ENCODE data around the gene RXRA.

Gene RXRA

GRCh38 chr9:134460896-134461295 is 134.6 kb downstream of the RXRA start:
- Histone ChIP-seq H3K9me3 (replicated peaks in 1 of 11) (peaks cover 5 to 11% (median 8%) of the 10 kb centered on the region in 11 experiments; a peak in 18 of 22 replicates), H4K20me1 (no peaks in the 10 kb centered on the region), H3K4me3 (no peak overlapping the region), H3K36me3 (no peaks in the 10 kb centered on the region), H3K4me2 (peak overlapping the region in 10 of 11 experiments; percentile 4 to 98 (median 93); a peak in 19 of 22 replicates), H3K27ac (peak overlapping the region in 4 of 11 experiments; percentile 50 to 100 (median 79); a peak in 8 of 22 replicates), H3K27me3 (peaks cover 0 to 19% (median 0%) of the 10 kb centered on the region in 11 experiments; a peak in 3 of 22 replicates), H3K9ac (peak overlapping the region in 4 of 11 experiments; percentile 4 to 95 (median 42); a peak in 6 of 22 replicates), H3K4me1 (peaks cover 44 to 83% (median 82%) of the 10 kb centered on the region in 10 experiments)
- TF ChIP-seq Cebpa-rat (IDR thresholded peaks at IDR 0.05) = no peak

DNA sequence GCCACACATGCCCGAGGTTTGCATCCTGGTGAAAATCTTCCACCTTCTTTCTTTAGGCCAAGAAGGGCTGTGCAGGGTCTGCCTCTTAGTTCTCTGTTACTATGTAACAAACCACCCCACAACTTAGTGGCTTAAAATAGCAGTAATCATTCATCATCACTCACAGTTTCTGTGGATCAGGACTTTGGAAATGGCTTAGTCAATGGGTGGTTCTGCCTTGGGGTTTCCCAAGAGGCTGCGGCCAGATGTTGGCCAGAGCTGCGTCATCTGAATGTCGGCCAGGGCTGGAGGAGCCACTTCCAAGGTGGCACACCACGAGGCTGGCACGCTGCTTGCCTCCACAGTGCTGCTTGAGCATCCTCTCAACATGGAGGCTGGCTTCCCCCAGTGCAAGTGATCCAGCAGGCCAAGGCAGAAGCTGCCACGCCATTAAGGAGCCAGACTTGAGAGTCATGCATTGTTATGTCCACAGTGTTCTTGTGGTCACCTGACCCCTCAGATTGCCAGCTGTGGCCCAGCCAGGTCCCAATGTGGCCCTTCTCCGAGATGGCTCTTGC is 135.2 kb downstream of the RXRA start:
- peak overlapping the region in 4 of 11 experiments; percentile 50 to 100 (median 79); a peak in 6 of 22 replicates for H3K27ac ChIP-seq
- H3K27me3 ChIP-seq = peaks cover 0 to 19% (median 0%) of the 10 kb centered on the region in 11 experiments; a peak in 3 of 22 replicates
- H3K4me1 ChIP-seq = peaks cover 40 to 79% (median 78%) of the 10 kb centered on the region in 10 experiments
- TF ChIP-seq Cebpa-rat (IDR thresholded peaks at IDR 0.05) = no peak
- H3K36me3 ChIP-seq = no peaks in the 10 kb centered on the region
- no peaks in the 10 kb centered on the region for H4K20me1 ChIP-seq
- peak overlapping the region in 10 of 11 experiments; percentile 4 to 98 (median 93); a peak in 19 of 22 replicates for H3K4me2 ChIP-seq
- peaks cover 5 to 11% (median 8%) of the 10 kb centered on the region in 11 experiments; a peak in 18 of 22 replicates for H3K9me3 ChIP-seq (replicated peaks in 1 of 11)
- H3K9ac ChIP-seq = peak overlapping the region in 4 of 11 experiments; percentile 4 to 95 (median 42); a peak in 4 of 22 replicates
- H3K4me3 ChIP-seq = no peak overlapping the region

GRCh38 chr9:134462318-134462717 is 136.1 kb downstream of the RXRA start:
- Histone ChIP-seq H3K4me1 (peaks cover 32 to 77% (median 72%) of the 10 kb centered on the region in 10 experiments), H3K9ac (peak overlapping the region in 4 of 11 experiments; percentile 34 to 54 (median 52); a peak in 7 of 22 replicates), H3K9me3 (replicated peaks in 1 of 11) (peaks cover 5 to 11% (median 8%) of the 10 kb centered on the region in 11 experiments; a peak in 18 of 22 replicates), H4K20me1 (no peaks in the 10 kb centered on the region), H3K4me2 (peak overlapping the region in 10 of 11 experiments; percentile 12 to 98 (median 93); a peak in 19 of 22 replicates), H3K27me3 (peaks cover 0 to 19% (median 0%) of the 10 kb centered on the region in 11 experiments; a peak in 3 of 22 replicates), H3K4me3 (no peak overlapping the region), H3K36me3 (no peaks in the 10 kb centered on the region), H3K27ac (peak overlapping the region in 5 of 11 experiments; percentile 13 to 61 (median 48); a peak in 6 of 22 replicates)
- TF ChIP-seq Cebpa-rat (IDR thresholded peaks at IDR 0.05) = no peak

DNA sequence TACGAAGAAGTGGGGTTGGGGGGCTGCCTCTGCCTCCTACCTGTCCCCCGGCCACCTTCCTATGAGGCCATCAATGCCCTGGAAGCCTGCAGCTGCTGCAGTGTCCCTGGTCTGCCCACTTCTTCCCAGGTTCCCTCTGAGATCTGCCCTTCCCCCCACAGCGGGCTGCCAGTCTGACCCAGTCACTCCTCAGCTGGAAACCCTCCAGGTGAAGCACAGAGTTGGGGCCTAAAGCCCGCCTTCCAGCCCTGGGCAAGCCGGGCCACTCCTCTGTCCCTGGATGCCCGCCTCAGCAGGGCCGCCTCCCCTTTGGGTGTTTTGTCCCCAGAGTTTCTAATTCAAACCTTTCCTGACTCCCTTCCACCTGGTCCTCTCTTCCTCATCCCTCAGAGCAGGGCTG is 137.0 kb downstream of the RXRA start:
- no peaks in the 10 kb centered on the region for H3K36me3 ChIP-seq
- H3K9ac ChIP-seq = peak overlapping the region in 4 of 11 experiments; percentile 34 to 54 (median 52); a peak in 5 of 22 replicates
- H3K9me3 ChIP-seq (replicated peaks in 1 of 11) = peaks cover 5 to 11% (median 8%) of the 10 kb centered on the region in 11 experiments; a peak in 18 of 22 replicates
- H3K4me3 ChIP-seq = no peak overlapping the region
- H4K20me1 ChIP-seq = no peaks in the 10 kb centered on the region
- TF ChIP-seq Cebpa-rat (IDR thresholded peaks at IDR 0.05) = no peak
- H3K4me2 ChIP-seq = peak overlapping the region in 8 of 11 experiments; percentile 65 to 98 (median 94); a peak in 17 of 22 replicates
- H3K27me3 ChIP-seq = peaks cover 0 to 19% (median 0%) of the 10 kb centered on the region in 11 experiments; a peak in 3 of 22 replicates
- H3K27ac ChIP-seq = peak overlapping the region in 4 of 11 experiments; percentile 6 to 61 (median 49); a peak in 4 of 22 replicates
- peaks cover 22 to 76% (median 68%) of the 10 kb centered on the region in 10 experiments for H3K4me1 ChIP-seq

DNA sequence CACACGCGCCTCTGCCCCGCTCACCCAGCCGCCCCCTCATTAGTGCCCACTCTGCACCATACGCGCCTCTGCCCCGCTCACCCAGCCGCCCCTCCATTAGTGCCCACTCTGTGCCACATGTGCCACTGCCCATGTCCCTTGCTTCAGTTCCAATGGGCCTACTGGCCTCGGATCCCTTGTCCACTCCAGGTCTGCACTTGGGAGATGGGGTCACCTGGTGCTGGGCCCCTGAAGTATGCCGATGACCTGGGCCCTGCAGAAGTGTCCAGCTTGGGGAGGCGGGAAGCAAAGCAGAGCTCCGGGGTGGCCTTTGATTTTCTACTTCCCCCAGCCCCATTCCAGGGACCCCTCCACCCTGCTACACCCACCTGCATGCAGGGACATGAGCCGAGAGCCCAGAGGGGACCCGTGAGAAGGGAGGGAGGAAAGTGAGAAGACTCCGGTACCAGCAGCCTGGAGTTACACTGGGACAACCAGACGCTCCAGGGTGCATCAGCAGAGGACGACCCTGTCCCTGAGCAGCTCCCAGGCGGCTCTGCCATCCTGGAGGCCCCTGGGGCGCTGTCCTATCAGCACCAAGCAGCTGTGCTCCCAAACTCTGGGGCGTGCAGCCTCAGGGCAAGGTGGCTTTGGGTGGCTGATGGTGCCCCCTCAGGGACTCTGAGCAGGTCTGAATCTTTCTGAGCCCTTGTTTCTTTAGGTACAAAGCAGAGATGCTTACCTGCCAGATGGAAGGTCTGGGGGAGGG is 140.8 kb downstream of the RXRA start:
- H3K27ac ChIP-seq = no peak overlapping the region
- TF ChIP-seq Cebpa-rat (IDR thresholded peaks at IDR 0.05) = no peak
- peaks cover 0 to 17% (median 0%) of the 10 kb centered on the region in 11 experiments; a peak in 3 of 22 replicates for H3K27me3 ChIP-seq
- peaks cover 0 to 12% (median under 1%) of the 10 kb centered on the region in 11 experiments; a peak in 8 of 22 replicates for H3K9me3 ChIP-seq (replicated peaks in 1 of 11)
- peaks cover 0 to 63% (median 38%) of the 10 kb centered on the region in 10 experiments; a peak in 17 of 20 replicates for H3K4me1 ChIP-seq
- H3K36me3 ChIP-seq = no peaks in the 10 kb centered on the region
- no peak overlapping the region for H3K4me3 ChIP-seq
- peak overlapping the region in 2 of 11 experiments; percentile 2 to 24; a peak in 3 of 22 replicates for H3K4me2 ChIP-seq
- H4K20me1 ChIP-seq = no peaks in the 10 kb centered on the region
- no peak overlapping the region for H3K9ac ChIP-seq

GRCh38 chr9:134468358-134468757 is 142.1 kb downstream of the RXRA start:
- peaks cover 2 to 63% (median 38%) of the 10 kb centered on the region in 10 experiments; a peak in 18 of 20 replicates for H3K4me1 ChIP-seq
- no peak overlapping the region for H3K4me3 ChIP-seq
- H3K36me3 ChIP-seq = no peaks in the 10 kb centered on the region
- H4K20me1 ChIP-seq = no peaks in the 10 kb centered on the region
- TF ChIP-seq Cebpa-rat (IDR thresholded peaks at IDR 0.05) = no peak
- H3K9ac ChIP-seq = no peak overlapping the region
- 0 out of 22 replicates have a peak, but pooled peaks cover 0 to 4% (median 0%) of the 10 kb centered on the region in 11 experiments for H3K27me3 ChIP-seq
- H3K9me3 ChIP-seq (replicated peaks in 1 of 11) = peaks cover 0 to 11% (median 0%) of the 10 kb centered on the region in 11 experiments; a peak in 2 of 22 replicates
- peak overlapping the region in 5 of 11 experiments; percentile 4 to 26 (median 14); a peak in 5 of 22 replicates for H3K4me2 ChIP-seq
- no peak overlapping the region for H3K27ac ChIP-seq

DNA sequence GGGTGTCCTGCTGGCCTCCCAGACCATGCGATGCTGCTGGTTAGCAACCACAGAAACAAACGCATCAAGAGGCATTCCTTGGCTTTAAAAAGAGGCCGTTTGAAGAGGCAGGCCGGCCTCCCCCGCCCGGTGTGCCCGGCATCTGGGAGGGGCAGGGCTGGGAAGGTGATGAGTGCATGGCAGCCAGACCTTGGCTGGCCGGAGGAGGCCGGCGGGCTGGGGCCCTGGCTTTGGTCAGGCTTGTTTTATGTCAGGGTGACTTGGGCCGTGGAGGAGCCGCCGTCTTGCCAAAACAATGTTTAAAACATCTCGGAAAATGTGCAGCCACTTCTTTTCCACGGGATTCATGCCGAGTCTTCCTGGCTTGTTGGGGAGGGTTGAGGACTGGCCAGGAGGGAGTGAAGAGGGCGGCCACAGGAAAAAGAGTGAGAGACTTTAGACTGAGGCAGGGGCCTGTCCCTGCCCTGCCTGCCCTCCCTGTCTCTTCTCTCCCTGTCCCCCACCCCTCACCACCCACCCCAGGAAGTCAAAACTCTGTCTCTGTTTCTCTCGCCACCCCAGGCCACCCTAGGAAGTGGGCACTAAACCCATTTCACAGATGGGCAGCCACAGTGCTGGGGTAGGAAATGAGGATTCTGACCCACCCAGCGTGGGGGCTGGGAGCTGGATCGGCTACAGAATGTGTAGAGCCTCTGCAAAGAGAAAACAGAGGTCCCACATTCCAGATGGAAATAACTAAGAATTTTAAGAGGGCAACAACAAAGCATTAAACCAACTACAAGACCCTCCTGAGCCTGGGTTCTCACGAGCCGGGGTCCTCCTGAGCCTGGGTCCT is 143.0 kb downstream of the RXRA start:
- H3K27me3 ChIP-seq = no peaks in the 10 kb centered on the region

More for the DNA sequence above, 143.0 kb downstream of the RXRA start:
- H3K4me2 ChIP-seq = peak overlapping the region in 3 of 11 experiments; percentile 7 to 26 (median 20); a peak in 3 of 22 replicates
- H4K20me1 ChIP-seq = no peaks in the 10 kb centered on the region
- peaks cover 11 to 63% (median 38%) of the 10 kb centered on the region in 10 experiments for H3K4me1 ChIP-seq
- H3K4me3 ChIP-seq = no peak overlapping the region
- H3K9me3 ChIP-seq (replicated peaks in 1 of 11) = peaks cover 0 to 11% (median 0%) of the 10 kb centered on the region in 11 experiments; a peak in 4 of 22 replicates
- TF ChIP-seq Cebpa-rat (IDR thresholded peaks at IDR 0.05) = no peak
- 0 out of 22 replicates have a peak overlapping the region, but pooled peaks of 1 of the 11 experiments have one; percentile 18 for H3K9ac ChIP-seq
- peak overlapping the region in 3 of 11 experiments; percentile 40 to 97 (median 96); a peak in 4 of 22 replicates for H3K27ac ChIP-seq
- no peaks in the 10 kb centered on the region for H3K36me3 ChIP-seq

Data from BLaER1 treated with 17β-estradiol and CSF1 and Interleukin-3, amounts not matched to agents 10 nM and 100 nM (cell line).